ENCODE measurements around the gene ST3GAL2. TPM values are rescaled to one million over a fixed set of nuclear protein-coding genes. Genes with fewer than 3 reads are reported as not detected.

ST3GAL2 gene
- total RNA-seq, 1 experiment from 2014 or later = 45.9 TPM

GRCh38 chr16:70438585-70438968 is 323 bp downstream of the ST3GAL2 start:
- Histone ChIP-seq H3K23ac (ENCODE audit: insufficient read length, low read depth, low read length) (no peak overlapping the region), H3K27me3 (ENCODE audit: insufficient read depth, low read length) (no peaks in the 10 kb centered on the region), H3K4ac (ENCODE audit: low read depth, low read length) (no peak overlapping the region), H3K27ac (ENCODE audit: insufficient read length, low read depth, low read length) (no peak overlapping the region), H3K23me2 (ENCODE audit: insufficient read length, low read depth, low read length, poor library complexity, severe bottlenecking) (peaks cover 11% of the 10 kb centered on the region), H4K20me1 (ENCODE audit: control insufficient read depth, insufficient read depth, insufficient read length) (no peaks in the 10 kb centered on the region), H3K18ac (ENCODE audit: insufficient read length, low read depth, low read length) (no peak overlapping the region), H3K4me2 (ENCODE audit: insufficient read depth, insufficient read length, low read length) (peak overlapping the region; percentile 91), H2AFZ (ENCODE audit: low read length) (no peak overlapping the region), H4K8ac (replicated peaks; ENCODE audit: insufficient read length, low read depth, low read length) (no peak overlapping the region), H2AK5ac (ENCODE audit: insufficient read length, low read length) (no peak overlapping the region), H2BK20ac (ENCODE audit: low read depth, low read length, poor library complexity, severe bottlenecking) (no peak overlapping the region), H2BK15ac (ENCODE audit: low read depth, low read length) (no peak overlapping the region), H2BK5ac (ENCODE audit: insufficient read length, low read length) (no peak overlapping the region), H3K79me1 (ENCODE audit: insufficient read depth, low read depth, low read length, poor library complexity, severe bottlenecking) (no peaks in the 10 kb centered on the region), H3K79me2 (ENCODE audit: insufficient read depth, low read length) (peaks cover 11% of the 10 kb centered on the region; the same call in 1 of the 2 replicates), H3K9me3 (ENCODE audit: control insufficient read depth, low read depth, low read length) (no peaks in the 10 kb centered on the region), H3T11ph (ENCODE audit: low read length) (no peak overlapping the region), H4K5ac (ENCODE audit: insufficient read length, low read depth, low read length) (no peak overlapping the region), H3K14ac (ENCODE audit: insufficient read depth, low read length) (no peak overlapping the region), H3K9ac (ENCODE audit: extremely low read depth, insufficient read length, low read length) (peak overlapping the region; percentile 50), H4K91ac (ENCODE audit: insufficient read length, low read depth, low read length) (no peak overlapping the region), H3K4me1 (ENCODE audit: insufficient read depth, low read length) (peaks cover 7% of the 10 kb centered on the region), H2BK12ac (ENCODE audit: insufficient read length, low read depth, low read length) (no peak overlapping the region), H3K56ac (ENCODE audit: insufficient read length, low read depth, low read length) (no peak overlapping the region), H2BK120ac (ENCODE audit: low read depth, low read length, poor library complexity, severe bottlenecking) (no peak overlapping the region)
- Mint-ChIP-seq H3K4me1 (peaks cover 36 to 38% of the 10 kb centered on the region in 2 experiments), H3K36me3 (ENCODE audit: insufficient read depth in 1 of 3, low read depth in 3 of 3) (peaks cover 7 to 15% (median 8%) of the 10 kb centered on the region in 3 experiments; a peak in 5 of 7 replicates), H3K27ac (peak overlapping the region; percentile 32 to 95 (median 89); a peak in 2 of 7 replicates), H3K4me3 (peak overlapping the region; percentile 94 to 96), H3K9me3 (peaks cover 0 to 2% of the 10 kb centered on the region in 2 experiments; a peak in 1 of 5 replicates), H3K27me3 (ENCODE audit: low read depth) (no peaks in the 10 kb centered on the region; the same call in 1 of the 2 replicates)
- TF ChIP-seq CTCF (conservative IDR thresholded peaks at IDR 0.05) = no peak
- no peak for DNase-seq
- no CpG with 5 or more reads among the region's 39 CpGs for WGBS (ENCODE audit: extremely low coverage, insufficient read length, low lambda C conversion rate)
